DMS153 treated with DMSO at 0.1 percent for 48 hours (cell line): ENCODE measurements around the gene PCDH9.

Experiments
- DNase-seq: peaks from one replicate; lab custom pipeline; 2025; ENCODE audit not compliant: unreplicated experiment; lab: John Stamatoyannopoulos, UW

PCDH9 gene

GRCh38 chr13:67226696-67227095 is 3.4 kb downstream of the PCDH9 start:
- DNase-seq = no peak

GRCh38 chr13:67225252-67226159 is 4.6 kb downstream of the PCDH9 start:
- DNase-seq = no peak

- DNase-seq = peak; percentile 59
These were observed 5.8 kb downstream of the PCDH9 start for GRCh38 chr13:67224148-67224846.

- no peak for DNase-seq
These were observed 6.4 kb downstream of the PCDH9 start for GRCh38 chr13:67223742-67224141.

GRCh38 chr13:67223024-67223423 is 7.1 kb downstream of the PCDH9 start:
- no peak for DNase-seq

GRCh38 chr13:67221630-67222226 is 8.4 kb downstream of the PCDH9 start:
- DNase-seq = no peak

- no peak for DNase-seq
These were observed 11.0 kb downstream of the PCDH9 start for GRCh38 chr13:67219113-67219512.

- DNase-seq = no peak
These were observed 12.3 kb downstream of the PCDH9 start for GRCh38 chr13:67217880-67218279.

GRCh38 chr13:67216864-67217263 is 13.3 kb downstream of the PCDH9 start:
- DNase-seq = no peak

GRCh38 chr13:67210208-67210607 is 19.9 kb downstream of the PCDH9 start:
- no peak for DNase-seq

GRCh38 chr13:67208552-67208951 is 21.6 kb downstream of the PCDH9 start:
- DNase-seq = no peak

GRCh38 chr13:67204764-67205163 is 25.4 kb downstream of the PCDH9 start:
- DNase-seq = peak; percentile 44

- DNase-seq = no peak
These were observed 29.5 kb downstream of the PCDH9 start for GRCh38 chr13:67200605-67201004.

GRCh38 chr13:67200183-67200582 is 30.0 kb downstream of the PCDH9 start:
- DNase-seq = no peak

- no peak for DNase-seq
These were observed 32.4 kb downstream of the PCDH9 start for GRCh38 chr13:67197704-67198103.

- no peak for DNase-seq
These were observed 36.2 kb downstream of the PCDH9 start for GRCh38 chr13:67193979-67194378.

GRCh38 chr13:67192751-67193150 is 37.4 kb downstream of the PCDH9 start:
- DNase-seq = no peak

GRCh38 chr13:67186995-67187569 is 43.1 kb downstream of the PCDH9 start:
- DNase-seq = no peak

GRCh38 chr13:67184247-67184646 is 45.9 kb downstream of the PCDH9 start:
- DNase-seq = no peak

- DNase-seq = no peak
These were observed 47.0 kb downstream of the PCDH9 start for GRCh38 chr13:67183151-67183550.

- DNase-seq = no peak
These were observed 54.2 kb downstream of the PCDH9 start for GRCh38 chr13:67175836-67176459.
